ENCODE data around the gene GAREM1. TPM values are rescaled to one million over a fixed set of nuclear protein-coding genes. Genes with fewer than 3 reads are reported as not detected.
"Not testable (repeated sequence)": the region's sequence is repeated elsewhere in the genome, so short reads cannot be mapped to it uniquely, and the experiment has no call there.

Gene GAREM1
- total RNA-seq, 2 experiments from 2014 or later = not detected

- no peaks in the 10 kb centered on the region for H3K9me3 Mint-ChIP-seq (ENCODE audit: insufficient read depth)
- ATAC-seq = no peak
- no peak for DNase-seq
- ChIA-PET CTCF (interaction anchor here (1.4 kb wide), 1 partner anchor 15 kb away, joined by 4 read pairs; no protein-coding TSS in a partner anchor), POLR2A (no interaction called here)
- peaks cover 11% of the 10 kb centered on the region for H3K27me3 Mint-ChIP-seq (ENCODE audit: low read depth)
- no peaks in the 10 kb centered on the region for H3K36me3 Mint-ChIP-seq (ENCODE audit: low read depth)
- H3K27ac Mint-ChIP-seq = no peak overlapping the region
- H3K4me3 Mint-ChIP-seq = no peak overlapping the region
- H3K4me1 Mint-ChIP-seq (ENCODE audit: low read depth) = no peaks in the 10 kb centered on the region
These were observed 213.4 kb downstream of the GAREM1 start for GRCh38 chr18:32257084-32257785.

GRCh38 chr18:32255570-32255969 is 215.1 kb downstream of the GAREM1 start:
- no peak overlapping the region for H3K4me3 Mint-ChIP-seq

GRCh38 chr18:32252141-32252860 is 218.4 kb downstream of the GAREM1 start:
- no peaks in the 10 kb centered on the region for H3K36me3 Mint-ChIP-seq (ENCODE audit: low read depth)
- no peak overlapping the region for H3K27ac Mint-ChIP-seq
- no peaks in the 10 kb centered on the region for H3K4me1 Mint-ChIP-seq (ENCODE audit: low read depth)
- no peaks in the 10 kb centered on the region for H3K9me3 Mint-ChIP-seq (ENCODE audit: insufficient read depth)
- no peak for ATAC-seq
- peaks cover 20% of the 10 kb centered on the region for H3K27me3 Mint-ChIP-seq (ENCODE audit: low read depth)
- ChIA-PET POLR2A (no interaction called here), CTCF (no interaction called here)
- no peak for DNase-seq
- H3K4me3 Mint-ChIP-seq = no peak overlapping the region

More at GRCh38 chr18:32255570-32255969, 215.1 kb downstream of the GAREM1 start:
- Mint-ChIP-seq H3K27ac (no peak overlapping the region), H3K9me3 (ENCODE audit: insufficient read depth) (no peaks in the 10 kb centered on the region), H3K36me3 (ENCODE audit: low read depth) (no peaks in the 10 kb centered on the region), H3K4me1 (ENCODE audit: low read depth) (no peaks in the 10 kb centered on the region), H3K27me3 (ENCODE audit: low read depth) (peaks cover 8% of the 10 kb centered on the region)
- ChIA-PET POLR2A (no interaction called here), CTCF (interaction anchor here (1.4 kb wide), 1 partner anchor 34 kb away, joined by 3 read pairs; no protein-coding TSS in a partner anchor)
- no peak for DNase-seq
- no peak for ATAC-seq

GRCh38 chr18:32251466-32251865 is 219.2 kb downstream of the GAREM1 start:
- DNase-seq (no peak), ATAC-seq (no peak)
- Mint-ChIP-seq H3K4me3 (no peak overlapping the region), H3K27ac (no peak overlapping the region), H3K9me3 (ENCODE audit: insufficient read depth) (no peaks in the 10 kb centered on the region), H3K36me3 (ENCODE audit: low read depth) (no peaks in the 10 kb centered on the region), H3K4me1 (ENCODE audit: low read depth) (no peaks in the 10 kb centered on the region), H3K27me3 (ENCODE audit: low read depth) (peaks cover 20% of the 10 kb centered on the region)
- CTCF ChIA-PET = no interaction called here
- POLR2A ChIA-PET = no interaction called here

- DNase-seq (no peak), ATAC-seq (no peak)
- Mint-ChIP-seq H3K36me3 (ENCODE audit: low read depth) (no peaks in the 10 kb centered on the region), H3K4me3 (no peak overlapping the region), H3K4me1 (ENCODE audit: low read depth) (no peaks in the 10 kb centered on the region), H3K27me3 (ENCODE audit: low read depth) (peaks cover 18% of the 10 kb centered on the region), H3K27ac (no peak overlapping the region), H3K9me3 (ENCODE audit: insufficient read depth) (no peaks in the 10 kb centered on the region)
- ChIA-PET POLR2A (no interaction called here), CTCF (no interaction called here)
These were observed 221.3 kb downstream of the GAREM1 start for GRCh38 chr18:32249147-32249929.

GRCh38 chr18:32244881-32245280 is 225.8 kb downstream of the GAREM1 start:
- Mint-ChIP-seq H3K4me1 (ENCODE audit: low read depth) (no peaks in the 10 kb centered on the region), H3K9me3 (ENCODE audit: insufficient read depth) (no peaks in the 10 kb centered on the region), H3K4me3 (no peak overlapping the region), H3K36me3 (ENCODE audit: low read depth) (no peaks in the 10 kb centered on the region), H3K27me3 (ENCODE audit: low read depth) (peaks cover 20% of the 10 kb centered on the region), H3K27ac (no peak overlapping the region)
- ATAC-seq (no peak), DNase-seq (no peak)
- ChIA-PET CTCF (no interaction called here), POLR2A (no interaction called here)

DNA sequence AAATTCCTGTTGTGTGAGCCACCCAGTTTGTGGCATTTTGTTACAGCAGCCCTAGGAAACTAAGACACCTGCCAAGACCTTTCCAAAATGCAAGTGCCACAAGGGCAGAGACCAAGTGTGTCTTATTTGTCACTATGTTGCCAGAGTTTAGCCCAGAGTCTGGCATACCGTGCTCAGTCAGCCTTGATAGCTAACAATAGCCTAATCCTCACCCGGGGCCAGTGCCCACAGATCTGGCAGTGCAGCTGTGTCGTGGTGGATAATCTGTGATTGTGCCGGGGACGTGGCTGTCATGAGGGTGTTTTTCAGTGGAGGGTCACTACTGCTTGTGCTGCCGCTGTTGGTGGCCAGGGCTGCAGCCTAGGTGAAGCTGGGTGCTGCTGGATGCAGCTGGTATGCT is 227.3 kb downstream of the GAREM1 start:
- DNase-seq = no peak
- no peaks in the 10 kb centered on the region for H3K9me3 Mint-ChIP-seq (ENCODE audit: insufficient read depth)
- POLR2A ChIA-PET = no interaction called here
- no peak overlapping the region for H3K27ac Mint-ChIP-seq
- H3K4me1 Mint-ChIP-seq (ENCODE audit: low read depth) = no peaks in the 10 kb centered on the region
- no peak for ATAC-seq
- CTCF ChIA-PET = no interaction called here
- H3K36me3 Mint-ChIP-seq (ENCODE audit: low read depth) = no peaks in the 10 kb centered on the region
- H3K4me3 Mint-ChIP-seq = no peak overlapping the region
- H3K27me3 Mint-ChIP-seq (ENCODE audit: low read depth) = peaks cover 16% of the 10 kb centered on the region

- ATAC-seq (no peak), DNase-seq (no peak)
- no peaks in the 10 kb centered on the region for H3K36me3 Mint-ChIP-seq (ENCODE audit: low read depth)
- no peaks in the 10 kb centered on the region for H3K4me1 Mint-ChIP-seq (ENCODE audit: low read depth)
- no peaks in the 10 kb centered on the region for H3K9me3 Mint-ChIP-seq (ENCODE audit: insufficient read depth)
- H3K27me3 Mint-ChIP-seq (ENCODE audit: low read depth) = peaks cover 8% of the 10 kb centered on the region
- ChIA-PET POLR2A (no interaction called here), CTCF (interaction anchor here (1.0 kb wide), 1 partner anchor 85 kb away, joined by 4 read pairs; no protein-coding TSS in a partner anchor)
- no peak overlapping the region for H3K4me3 Mint-ChIP-seq
- no peak overlapping the region for H3K27ac Mint-ChIP-seq
These were observed 228.3 kb downstream of the GAREM1 start for GRCh38 chr18:32242395-32242794.

GRCh38 chr18:32238635-32239268 is 231.9 kb downstream of the GAREM1 start:
- ATAC-seq (no peak), DNase-seq (no peak)
- Mint-ChIP-seq H3K9me3 (ENCODE audit: insufficient read depth) (no peaks in the 10 kb centered on the region), H3K27me3 (ENCODE audit: low read depth) (peaks cover 2% of the 10 kb centered on the region), H3K27ac (no peak overlapping the region), H3K4me3 (no peak overlapping the region), H3K36me3 (ENCODE audit: low read depth) (no peaks in the 10 kb centered on the region), H3K4me1 (ENCODE audit: low read depth) (no peaks in the 10 kb centered on the region)
- ChIA-PET POLR2A (no interaction called here), CTCF (interaction anchor here (1.0 kb wide), 1 partner anchor 34 kb away, joined by 3 read pairs; no protein-coding TSS in a partner anchor)

GRCh38 chr18:32237049-32237448 is 233.6 kb downstream of the GAREM1 start:
- Mint-ChIP-seq H3K4me1 (ENCODE audit: low read depth) (no peaks in the 10 kb centered on the region), H3K4me3 (no peak overlapping the region), H3K9me3 (ENCODE audit: insufficient read depth) (no peaks in the 10 kb centered on the region), H3K27ac (no peak overlapping the region), H3K36me3 (ENCODE audit: low read depth) (no peaks in the 10 kb centered on the region), H3K27me3 (ENCODE audit: low read depth) (peaks cover 2% of the 10 kb centered on the region)
- ChIA-PET POLR2A (no interaction called here), CTCF (no interaction called here)
- no peak for ATAC-seq
- DNase-seq = no peak

GRCh38 chr18:32233348-32233747 is 237.3 kb downstream of the GAREM1 start:
- H3K27ac Mint-ChIP-seq; H3K9me3 Mint-ChIP-seq (ENCODE audit: insufficient read depth); ATAC-seq; H3K4me1 Mint-ChIP-seq (ENCODE audit: low read depth); CTCF ChIA-PET; POLR2A ChIA-PET; H3K36me3 Mint-ChIP-seq (ENCODE audit: low read depth); H3K4me3 Mint-ChIP-seq; DNase-seq; H3K27me3 Mint-ChIP-seq (ENCODE audit: low read depth): not testable (repeated sequence)
